Measurements from ENCODE around the gene PPIP5K1.
"Not testable (repeated sequence)": the region's sequence is repeated elsewhere in the genome, so short reads cannot be mapped to it uniquely, and the experiment has no call there.

The PPIP5K1 gene

GRCh38 chr15:43589778-43590466 is at the start of gene PPIP5K1:
PPIP5K1 (minus strand) TSS chr15:43590208; CDS start chr15:43584504, 5,704 bp downstream.
- not testable (repeated sequence) for DNase-seq (ENCODE audit: low read depth in 2 of 2)

GRCh38 chr15:43638464-43639204 is 48.6 kb upstream of the PPIP5K1 start:
- DNase-seq (ENCODE audit: low read depth in 2 of 2) = not testable (repeated sequence)

- DNase-seq (ENCODE audit: low read depth in 2 of 2) = not testable (repeated sequence)
Measured at GRCh38 chr15:43626937-43627336, 36.9 kb upstream of the PPIP5K1 start.

- DNase-seq (ENCODE audit: low read depth in 2 of 2) = no peak
Measured at GRCh38 chr15:43625106-43625505, 35.1 kb upstream of the PPIP5K1 start.

- DNase-seq (ENCODE audit: low read depth in 2 of 2) = not testable (repeated sequence)
Measured at GRCh38 chr15:43622068-43622799, 32.2 kb upstream of the PPIP5K1 start.

GRCh38 chr15:43618700-43619099 is 28.7 kb upstream of the PPIP5K1 start, which contains the start of gene STRC:
STRC (minus strand) TSS chr15:43618800; CDS start chr15:43618722, 78 bp downstream.
- DNase-seq (ENCODE audit: low read depth in 2 of 2) = not testable (repeated sequence)

- DNase-seq (ENCODE audit: low read depth in 2 of 2) = not testable (repeated sequence)
Measured at GRCh38 chr15:43617750-43618149, 27.7 kb upstream of the PPIP5K1 start.

- not testable (repeated sequence) for DNase-seq (ENCODE audit: low read depth in 2 of 2)
Measured at GRCh38 chr15:43602233-43602632, 12.2 kb upstream of the PPIP5K1 start.

- DNase-seq (ENCODE audit: low read depth in 2 of 2) = not testable (repeated sequence)
Measured at GRCh38 chr15:43600200-43600599, 10.2 kb upstream of the PPIP5K1 start.

GRCh38 chr15:43599131-43599530 is 9.1 kb upstream of the PPIP5K1 start:
- not testable (repeated sequence) for DNase-seq (ENCODE audit: low read depth in 2 of 2)

GRCh38 chr15:43593328-43594190 is 3.6 kb upstream of the PPIP5K1 start, which contains the start of gene CKMT1B:
CKMT1B (plus strand) TSS chr15:43594027; CDS start chr15:43594219, 192 bp downstream.
- DNase-seq (ENCODE audit: low read depth in 2 of 2) = not testable (repeated sequence)

- DNase-seq (ENCODE audit: low read depth in 2 of 2) = not testable (repeated sequence)
Measured at GRCh38 chr15:43592841-43593240, 2.8 kb upstream of the PPIP5K1 start.

GRCh38 chr15:43574607-43575006 is 15.4 kb downstream of the PPIP5K1 start:
- DNase-seq (ENCODE audit: low read depth in 2 of 2) = not testable (repeated sequence)

- not testable (repeated sequence) for DNase-seq (ENCODE audit: low read depth in 2 of 2)
Measured at GRCh38 chr15:43566615-43567014, 23.4 kb downstream of the PPIP5K1 start.

GRCh38 chr15:43563793-43564192 is 26.2 kb downstream of the PPIP5K1 start:
- DNase-seq (ENCODE audit: low read depth in 2 of 2) = not testable (repeated sequence)

GRCh38 chr15:43562753-43563152 is 27.3 kb downstream of the PPIP5K1 start:
- not testable (repeated sequence) for DNase-seq (ENCODE audit: low read depth in 2 of 2)

- no peak for DNase-seq (ENCODE audit: low read depth in 2 of 2)
Measured at GRCh38 chr15:43552986-43553385, 37.0 kb downstream of the PPIP5K1 start.

- no peak for DNase-seq (ENCODE audit: low read depth in 2 of 2)
Measured at GRCh38 chr15:43552256-43552655, 37.8 kb downstream of the PPIP5K1 start.

GRCh38 chr15:43550527-43551363 is 39.3 kb downstream of the PPIP5K1 start:
- DNase-seq (ENCODE audit: low read depth in 2 of 2) = no peak

- DNase-seq (ENCODE audit: low read depth in 2 of 2) = no peak
Measured at GRCh38 chr15:43547539-43547938, 42.5 kb downstream of the PPIP5K1 start.

Measured in stimulated activated CD8-positive, alpha-beta memory T cell treated with anti-CD3 and anti-CD28 coated beads, Interleukin-15, amount 100 ng/mL, for 48 hours (primary cell).